Smooth muscle cell of the brain vasculature (primary cell): Measurements from ENCODE around the gene CXCR5.

Source experiments
- DNase-seq: peaks from one replicate; pipeline ENCODE4 v3.0.0-alpha.2; 2012; ENCODE audit warnings: low read depth, low spot score

The CXCR5 gene

DNA sequence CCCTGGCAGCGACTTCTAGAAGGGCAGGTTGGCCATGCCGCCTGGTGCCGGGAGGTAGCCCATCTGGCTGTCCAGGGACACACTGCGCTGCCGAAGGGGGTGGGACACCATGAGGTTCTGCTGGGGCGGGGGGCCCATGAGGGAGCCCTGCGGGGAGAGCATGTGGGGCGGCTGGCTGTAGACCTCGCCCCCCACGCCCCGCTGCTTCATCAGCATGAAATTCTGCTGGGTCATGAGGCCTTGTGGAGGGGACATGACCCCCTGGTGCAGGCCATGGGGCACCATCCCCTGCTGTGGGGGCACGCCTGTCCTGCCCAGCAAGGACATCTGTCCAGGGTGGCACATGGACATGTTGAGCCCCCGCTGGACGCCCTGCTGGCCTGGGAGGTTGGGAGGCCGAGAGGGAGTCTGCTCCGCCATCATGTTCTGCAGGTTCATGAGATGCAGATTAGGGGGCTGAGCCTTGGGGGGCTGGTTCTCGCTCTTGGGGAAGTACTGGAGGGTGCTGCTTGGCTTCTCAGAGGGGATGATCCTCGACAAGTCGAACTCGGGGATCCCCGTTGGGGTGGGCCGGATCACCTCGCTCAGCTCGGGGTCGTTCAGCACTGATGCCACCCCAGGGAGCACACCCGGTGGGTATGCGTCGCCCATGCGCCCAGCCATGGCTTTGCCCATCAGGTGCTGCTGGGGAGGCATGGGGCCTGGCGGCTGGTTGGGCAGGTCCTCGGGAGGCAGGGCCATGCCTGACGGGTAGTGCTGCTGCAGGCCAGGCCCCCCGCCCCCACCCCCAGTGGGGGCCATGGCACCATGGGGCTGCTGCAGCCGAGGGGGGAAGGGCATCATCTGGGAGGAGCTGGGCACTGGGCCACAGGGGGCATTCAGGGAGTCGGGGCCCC lies 15.0 kb downstream of the CXCR5 start:
- no peak for DNase-seq

DNA sequence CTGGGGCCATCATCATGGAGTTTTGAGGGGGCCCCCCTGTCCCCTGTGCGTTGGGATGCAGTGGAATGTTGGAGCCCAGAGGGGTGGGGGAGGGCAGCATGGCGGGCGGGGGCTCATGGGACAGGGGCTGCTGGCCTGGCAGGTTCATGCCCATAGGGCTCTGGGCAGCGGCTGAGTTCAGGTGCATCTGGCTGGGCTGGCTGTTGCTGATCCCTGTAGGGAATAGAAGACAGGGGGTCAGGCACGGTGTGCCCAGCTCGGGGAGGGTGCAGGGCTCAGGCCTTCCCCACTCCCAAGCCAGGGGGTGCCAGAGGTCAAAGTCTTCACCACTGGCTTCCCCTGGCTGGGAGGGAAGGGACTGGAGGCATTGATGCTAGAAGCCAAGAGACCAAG lies 15.6 kb downstream of the CXCR5 start:
- DNase-seq = no peak

DNA sequence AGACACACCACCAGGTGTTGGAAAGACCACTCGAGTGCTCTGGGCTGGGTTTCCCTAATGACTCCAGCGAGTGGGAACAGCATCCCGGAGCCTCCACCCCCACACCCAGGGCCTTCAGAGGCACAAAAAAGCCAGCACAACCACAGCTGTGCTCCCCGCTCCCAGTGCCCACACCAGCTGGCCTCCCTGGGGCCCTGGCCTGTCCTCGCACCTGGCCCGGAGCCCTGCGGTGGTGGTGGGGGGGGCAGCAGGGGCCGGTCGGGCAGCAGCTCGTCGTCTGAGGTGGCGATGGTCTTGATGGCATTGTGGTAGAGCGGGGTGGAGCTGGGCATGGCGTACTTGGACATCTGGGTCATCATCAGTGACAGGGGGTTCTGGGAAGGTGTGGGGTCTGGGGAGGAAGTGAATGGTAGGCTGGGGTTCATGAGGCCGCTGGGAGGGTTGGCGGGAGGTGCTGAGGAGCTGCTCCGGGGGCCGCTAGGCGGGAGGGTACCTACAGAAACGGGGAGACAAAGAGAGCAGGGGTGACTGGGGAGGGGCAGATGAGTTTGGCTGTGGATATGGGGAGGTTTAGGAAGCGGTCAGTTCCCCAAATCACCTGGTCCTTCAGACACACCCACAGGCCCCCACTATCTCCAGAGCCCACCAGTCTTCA lies 16.1 kb downstream of the CXCR5 start:
- DNase-seq = no peak

DNA sequence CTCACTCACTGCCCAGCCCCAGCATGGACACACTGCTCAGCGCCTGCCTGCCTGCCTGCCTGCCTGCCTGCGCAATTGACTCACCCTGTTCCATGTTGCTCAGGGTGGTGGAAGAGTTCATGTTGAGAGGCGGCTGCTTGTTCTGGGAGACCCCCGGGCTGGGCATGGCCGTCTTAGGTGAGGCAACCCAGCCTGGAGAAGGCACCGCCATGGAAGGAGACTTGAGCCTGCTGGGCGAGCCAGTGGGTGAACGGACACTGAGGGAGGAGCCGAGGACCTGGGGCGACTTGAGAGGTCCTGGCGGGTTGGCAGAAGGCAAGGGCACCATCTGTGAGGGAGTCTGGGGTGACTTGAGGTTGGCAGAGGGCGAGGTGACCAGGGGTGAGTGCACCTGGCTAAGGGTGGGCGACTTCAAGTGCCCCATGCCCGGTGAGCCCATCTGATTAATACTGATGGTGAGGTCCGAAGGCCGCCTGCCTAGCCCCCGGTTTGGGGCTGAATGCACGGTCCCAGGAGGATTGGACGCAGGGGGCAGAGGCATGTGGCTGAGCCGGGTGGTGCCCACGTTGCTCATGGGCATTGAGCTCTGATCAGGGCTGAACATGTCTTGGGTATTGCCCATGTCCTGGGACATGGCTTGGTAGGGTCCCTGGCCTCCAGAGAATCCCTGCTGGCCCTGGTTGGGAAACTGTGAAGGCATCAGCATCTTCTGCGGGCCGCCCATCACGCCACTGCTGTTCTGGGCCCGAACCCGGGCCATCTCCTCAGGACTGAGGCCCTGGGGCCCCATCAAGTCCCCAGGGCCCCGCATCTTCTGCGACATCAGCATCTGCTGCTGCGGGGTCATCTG lies 17.1 kb downstream of the CXCR5 start:
- DNase-seq = no peak

DNA sequence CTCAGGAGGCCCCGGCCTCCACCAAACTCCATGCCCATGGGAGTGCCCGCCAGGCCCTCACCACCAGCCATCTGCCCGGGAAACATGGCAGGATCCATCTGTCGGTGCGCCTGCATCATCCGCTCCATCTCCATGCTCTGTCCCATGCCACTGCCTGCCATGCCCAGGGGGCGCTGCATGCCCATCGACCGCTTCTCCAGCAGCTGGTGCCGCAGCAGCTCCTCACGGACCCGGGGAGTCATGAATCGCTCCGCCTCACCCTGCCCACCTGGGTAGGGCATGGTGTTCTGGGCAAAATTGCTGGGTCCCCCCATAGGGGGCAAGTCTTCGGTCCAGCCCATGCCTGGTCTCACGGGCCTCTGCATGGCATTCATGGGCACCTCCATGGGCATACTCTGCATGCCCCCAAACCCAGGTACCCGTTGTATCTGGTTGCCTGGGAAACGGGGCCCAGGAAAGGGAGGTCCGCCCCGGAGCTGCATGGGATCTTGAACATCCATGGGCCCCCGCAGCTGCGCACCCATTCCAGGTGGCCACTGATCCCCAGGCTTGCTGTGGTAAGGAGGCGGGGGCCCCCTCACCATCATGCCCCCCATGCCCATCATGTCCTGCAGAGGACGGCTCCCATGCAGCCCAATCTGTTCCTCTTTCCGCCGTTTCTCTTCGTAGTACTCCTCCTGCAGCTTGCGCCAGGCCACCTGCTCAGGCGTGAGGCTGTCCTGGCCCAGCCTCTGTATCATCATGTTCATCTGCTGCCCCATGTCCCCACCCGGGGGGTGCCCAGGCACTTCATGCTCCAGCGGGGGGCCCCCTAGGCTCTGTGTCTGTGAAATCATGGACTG lies 18.0 kb downstream of the CXCR5 start:
- no peak for DNase-seq

DNA sequence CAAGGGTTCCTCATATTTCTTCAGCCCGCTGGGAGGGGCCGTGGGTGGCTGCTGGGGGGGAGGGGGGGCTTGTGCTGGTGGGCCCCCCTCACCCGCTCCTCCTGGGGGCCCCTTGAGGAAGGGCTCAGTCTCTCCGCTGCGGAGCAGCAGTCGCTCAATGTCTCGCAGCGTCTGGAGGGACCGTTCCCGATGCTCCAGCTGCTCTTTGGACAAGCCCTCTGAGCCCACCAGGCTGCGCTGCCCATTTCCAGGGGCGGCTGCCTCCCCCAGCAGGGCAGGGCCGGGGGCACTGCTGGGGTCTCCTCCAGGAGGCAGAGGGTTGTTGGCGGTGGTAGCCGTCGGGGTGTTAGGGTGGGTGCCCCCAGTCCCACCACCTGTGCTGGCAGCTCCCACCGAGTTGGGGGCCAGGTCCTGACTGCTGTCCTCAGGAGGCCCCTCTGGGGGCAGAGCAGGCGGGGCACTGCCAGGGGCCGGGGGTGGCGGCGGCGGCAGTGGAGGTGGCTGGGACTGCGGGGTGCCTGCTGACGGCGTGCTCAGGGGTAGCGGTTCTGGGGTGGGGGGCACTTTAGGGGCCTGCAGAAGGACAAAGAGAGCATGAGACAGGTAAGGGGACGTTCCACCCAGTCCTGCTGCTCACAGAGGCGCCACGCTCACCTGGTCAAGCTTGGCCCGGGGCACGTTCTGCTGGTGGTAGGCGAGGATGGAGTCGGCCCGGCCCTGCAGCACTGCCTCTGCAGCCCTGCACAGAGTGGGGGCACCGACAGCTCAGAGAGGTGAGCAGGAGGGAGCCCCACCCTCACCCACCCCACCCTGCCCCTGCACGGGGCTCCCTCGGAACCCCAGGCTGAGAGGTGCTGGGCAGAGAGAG lies 18.9 kb downstream of the CXCR5 start:
- no peak for DNase-seq

DNA sequence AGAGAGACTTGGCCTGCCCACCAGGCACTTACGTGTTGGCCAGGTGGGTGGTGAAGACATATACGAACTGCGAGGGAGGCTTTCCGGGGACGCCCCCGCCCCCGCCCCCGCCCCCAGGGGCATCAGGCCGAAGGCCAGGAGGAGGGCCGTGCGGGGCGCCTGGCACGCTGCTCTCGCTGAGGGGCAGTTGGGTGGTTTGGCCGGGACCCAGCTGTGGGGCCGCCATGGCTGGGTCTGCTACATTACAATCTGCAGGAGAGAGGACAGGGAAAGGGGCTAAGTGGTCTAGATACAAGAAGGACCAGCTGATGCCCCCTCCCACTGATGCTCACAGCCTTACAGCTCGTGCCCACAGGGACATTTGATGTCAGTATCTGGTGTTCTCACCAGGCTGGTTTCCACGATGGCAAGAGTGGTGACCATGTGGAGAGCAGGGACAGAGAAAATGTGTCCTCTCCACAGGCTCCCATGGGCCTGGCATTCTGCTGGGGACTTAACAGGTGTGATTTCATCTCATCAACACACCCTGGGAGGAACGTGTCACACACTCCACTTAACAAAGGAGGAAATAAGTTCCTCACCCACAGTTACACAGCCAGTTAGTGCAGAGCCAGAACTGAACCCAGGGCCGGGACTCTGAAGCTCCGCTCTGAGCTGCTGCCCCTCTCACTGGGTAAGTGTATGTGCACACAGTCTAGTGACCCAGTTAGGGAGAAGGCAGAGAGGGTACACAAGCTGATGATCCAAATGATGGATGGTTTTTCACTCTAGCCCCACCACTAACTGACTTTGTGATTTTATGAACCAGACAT lies 19.7 kb downstream of the CXCR5 start:
- no peak for DNase-seq

DNA sequence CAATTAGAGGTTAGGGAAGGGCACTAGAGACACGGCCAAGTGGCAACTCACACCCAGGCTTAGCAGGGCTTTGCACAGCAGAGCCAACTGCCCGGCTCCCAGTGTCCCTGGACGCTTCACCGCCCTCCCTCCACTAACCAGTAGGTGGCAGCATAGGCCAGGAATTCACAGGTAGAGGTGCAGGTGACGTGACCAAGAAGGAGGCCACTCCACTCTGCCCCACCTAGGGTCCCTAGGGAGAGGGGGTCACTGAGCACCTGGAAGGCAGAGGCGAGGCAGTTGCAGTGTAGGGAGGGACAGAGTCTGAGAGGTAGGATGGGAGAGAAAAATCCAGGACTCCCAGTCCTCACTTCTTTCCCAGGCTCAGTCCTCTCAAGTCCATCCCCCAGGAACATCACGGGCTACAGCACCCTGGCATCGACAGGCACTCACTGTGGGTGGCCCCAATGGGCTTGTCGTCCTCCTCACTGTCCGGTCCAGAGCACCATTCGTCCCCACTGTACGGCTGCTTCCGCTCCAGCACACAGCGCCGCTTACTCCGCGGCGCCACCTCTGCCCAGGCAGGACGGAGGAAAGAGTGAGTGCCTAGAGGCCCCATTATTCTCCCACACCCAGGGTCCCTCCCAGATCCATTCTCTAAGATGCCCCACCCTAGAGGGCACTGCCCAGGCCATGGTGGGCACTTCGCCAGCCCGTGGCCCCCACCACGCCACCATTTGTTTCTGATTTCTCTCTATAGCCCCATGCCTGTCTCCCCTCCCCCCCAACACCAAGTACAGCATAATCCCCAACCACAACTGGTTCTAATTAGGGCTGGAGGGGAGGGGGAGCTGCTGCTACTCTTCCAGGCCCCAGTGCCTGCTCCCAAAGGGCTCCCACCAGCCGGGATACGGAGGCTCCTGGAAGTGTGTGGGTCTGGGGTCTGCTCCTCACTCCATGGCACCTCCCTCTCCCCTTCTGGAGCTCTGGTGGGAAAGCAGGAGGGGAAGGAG lies 23.7 kb downstream of the CXCR5 start:
- no peak for DNase-seq

DNA sequence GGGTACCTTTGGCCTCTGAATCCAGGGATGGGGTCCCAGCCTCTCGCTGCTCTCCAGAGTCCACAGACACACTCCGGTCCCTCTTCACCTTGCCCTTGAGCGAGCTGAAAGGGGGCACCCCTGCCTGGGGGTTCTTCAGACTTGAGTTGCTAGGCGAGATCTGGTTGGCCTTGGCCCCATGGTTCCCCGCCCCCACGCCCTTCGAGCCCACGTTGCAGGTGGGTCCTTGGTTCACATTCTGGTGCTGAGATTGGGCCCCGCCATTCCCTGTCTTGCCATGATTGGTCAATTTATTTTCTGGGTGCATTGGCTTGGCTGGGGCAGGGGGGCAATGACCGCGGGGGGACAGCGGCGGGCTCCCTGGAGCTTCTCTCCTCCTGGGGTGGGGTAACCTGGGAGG lies 24.6 kb downstream of the CXCR5 start:
- no peak for DNase-seq

DNA sequence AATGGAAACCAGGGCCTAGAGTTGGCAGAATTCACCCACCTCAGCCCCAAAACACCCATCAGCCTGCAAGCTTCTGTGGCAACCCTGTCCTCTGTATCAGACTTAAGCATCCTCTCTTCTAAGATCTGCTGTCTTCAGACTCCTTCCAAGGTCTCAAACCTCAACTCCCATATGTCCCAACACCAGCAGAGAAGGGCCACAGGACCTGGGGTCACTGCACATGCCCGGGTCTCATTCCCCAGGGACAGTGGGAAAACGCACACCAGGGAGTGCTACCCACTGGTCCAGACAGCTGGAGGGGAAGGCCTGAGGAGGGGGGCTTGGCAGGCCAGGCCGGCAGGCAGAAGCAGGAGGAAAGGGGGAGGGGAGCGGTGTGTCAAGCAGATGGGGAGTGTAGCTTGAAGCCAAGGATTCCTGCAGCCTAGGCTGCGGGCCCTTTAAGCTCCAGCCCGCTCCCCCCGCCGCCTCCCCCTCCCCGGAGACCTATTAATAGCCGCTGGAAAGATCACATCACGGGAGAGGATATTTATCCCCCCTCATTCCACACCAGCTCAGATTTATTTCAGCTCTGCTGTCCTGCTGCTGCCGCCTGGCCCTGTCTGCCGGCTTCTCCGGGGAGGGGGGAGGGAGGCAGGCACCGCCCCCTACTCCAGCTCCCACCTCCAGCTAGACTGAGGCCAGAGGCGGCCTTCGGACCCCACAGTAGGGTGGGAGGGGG lies 25.4 kb downstream of the CXCR5 start:
- no peak for DNase-seq

DNA sequence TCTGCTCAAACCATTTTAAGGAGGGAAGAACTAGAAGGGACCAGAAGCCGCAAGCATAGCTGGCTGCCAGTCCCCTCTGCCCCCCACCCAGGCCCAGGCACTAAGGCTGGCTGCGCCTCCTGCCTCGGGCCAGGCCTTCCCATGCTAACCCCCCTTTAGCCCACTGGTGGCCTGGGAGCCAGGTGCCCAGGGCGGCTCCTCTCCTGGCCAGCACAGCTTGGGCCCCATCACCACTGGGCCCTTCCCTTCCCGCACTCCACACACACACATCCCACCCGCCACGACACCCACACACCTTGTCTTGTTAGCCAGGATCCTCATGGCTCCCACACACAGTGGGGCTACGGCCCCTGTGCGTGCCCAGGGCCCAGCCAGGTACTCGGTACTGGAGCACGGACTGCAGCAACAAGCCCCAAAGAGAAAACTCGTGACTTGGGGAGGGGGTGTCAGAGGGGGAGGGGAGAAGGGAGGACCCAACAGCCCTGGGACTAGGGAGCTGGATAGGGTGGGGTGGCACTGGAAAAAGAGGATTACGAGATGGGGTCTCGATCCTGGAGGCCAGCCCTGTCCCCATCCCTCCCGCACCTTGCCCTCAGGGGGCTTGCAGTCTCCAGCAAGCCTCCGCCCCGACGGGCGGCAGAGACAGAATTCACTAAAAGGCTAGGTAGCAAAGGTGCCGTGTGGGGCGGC lies 26.1 kb downstream of the CXCR5 start:
- DNase-seq = no peak

DNA sequence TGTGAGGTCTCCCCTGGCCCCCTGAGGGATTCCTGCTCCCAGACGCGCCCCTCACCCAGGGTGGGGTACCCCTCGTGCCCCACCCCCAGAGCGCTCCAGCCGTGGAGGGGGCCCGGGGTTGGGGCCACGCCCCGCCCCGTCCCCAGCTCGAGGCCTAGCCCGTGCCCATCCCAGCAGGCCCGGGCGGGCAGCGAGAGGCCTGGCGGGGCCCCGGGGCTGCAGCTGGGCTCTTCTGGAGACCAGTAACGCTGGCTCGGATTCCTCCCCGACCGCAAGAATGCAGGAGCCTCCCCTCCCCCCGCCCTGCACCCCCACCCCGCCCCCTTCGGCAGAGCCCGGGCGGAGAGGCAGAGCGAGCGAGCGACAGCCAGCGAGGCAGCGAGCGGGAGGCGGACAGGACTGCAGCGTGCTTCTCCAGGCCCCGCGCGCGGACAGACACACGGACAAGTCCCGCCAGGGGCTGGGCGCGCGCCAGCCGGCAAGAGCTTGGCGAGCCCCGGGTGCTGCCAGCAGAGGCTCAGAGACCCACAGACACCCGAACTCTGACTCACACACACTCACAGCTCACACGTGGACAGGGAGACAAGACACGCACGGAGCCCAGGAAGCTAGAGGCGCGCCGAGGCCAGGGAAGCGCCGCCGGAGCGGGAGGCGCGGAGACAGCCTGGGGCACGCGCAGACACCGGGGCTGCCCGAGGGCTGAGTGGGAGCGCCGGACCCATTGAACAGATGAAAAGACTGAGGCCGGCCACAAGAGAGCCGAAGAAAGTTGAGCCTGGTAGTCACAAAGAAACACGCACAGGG lies 26.8 kb downstream of the CXCR5 start:
- no peak for DNase-seq

DNA sequence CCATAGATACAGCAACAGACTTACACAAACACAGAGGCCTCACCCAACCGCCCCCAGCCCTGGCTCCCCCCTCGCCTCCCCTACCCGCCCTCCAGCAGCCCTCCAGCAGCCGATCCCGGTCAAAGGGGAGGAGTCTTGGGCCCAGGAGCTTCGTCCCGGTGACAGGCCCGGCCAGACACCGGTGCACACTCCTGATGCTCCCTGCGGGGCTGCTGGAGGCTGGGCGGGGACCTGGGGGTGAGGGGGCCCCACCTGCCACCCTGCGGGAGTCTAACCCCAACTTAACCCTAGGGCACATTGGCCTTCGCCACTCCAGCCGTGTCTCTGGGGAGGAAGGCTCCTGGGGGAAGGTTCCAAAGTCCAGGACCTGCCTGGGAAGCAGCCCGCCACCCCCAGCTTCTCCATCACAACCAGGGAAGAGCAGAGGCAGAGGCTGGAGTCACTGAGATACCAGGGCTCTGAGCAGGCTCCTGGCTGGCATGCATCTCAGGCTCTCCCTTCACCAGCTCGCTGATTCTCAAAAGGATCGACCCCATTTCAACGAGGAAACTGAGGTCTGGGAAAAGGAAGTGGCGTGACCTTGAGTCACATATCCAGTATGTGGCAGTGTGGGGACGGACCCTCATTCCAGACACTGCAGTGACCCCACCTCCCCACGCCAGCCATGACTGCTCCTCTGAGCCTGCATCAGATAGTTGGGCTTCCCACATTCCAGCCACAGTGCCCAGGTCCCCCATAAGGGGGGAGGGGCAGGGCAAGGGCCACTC lies 27.6 kb downstream of the CXCR5 start:
- no peak for DNase-seq

DNA sequence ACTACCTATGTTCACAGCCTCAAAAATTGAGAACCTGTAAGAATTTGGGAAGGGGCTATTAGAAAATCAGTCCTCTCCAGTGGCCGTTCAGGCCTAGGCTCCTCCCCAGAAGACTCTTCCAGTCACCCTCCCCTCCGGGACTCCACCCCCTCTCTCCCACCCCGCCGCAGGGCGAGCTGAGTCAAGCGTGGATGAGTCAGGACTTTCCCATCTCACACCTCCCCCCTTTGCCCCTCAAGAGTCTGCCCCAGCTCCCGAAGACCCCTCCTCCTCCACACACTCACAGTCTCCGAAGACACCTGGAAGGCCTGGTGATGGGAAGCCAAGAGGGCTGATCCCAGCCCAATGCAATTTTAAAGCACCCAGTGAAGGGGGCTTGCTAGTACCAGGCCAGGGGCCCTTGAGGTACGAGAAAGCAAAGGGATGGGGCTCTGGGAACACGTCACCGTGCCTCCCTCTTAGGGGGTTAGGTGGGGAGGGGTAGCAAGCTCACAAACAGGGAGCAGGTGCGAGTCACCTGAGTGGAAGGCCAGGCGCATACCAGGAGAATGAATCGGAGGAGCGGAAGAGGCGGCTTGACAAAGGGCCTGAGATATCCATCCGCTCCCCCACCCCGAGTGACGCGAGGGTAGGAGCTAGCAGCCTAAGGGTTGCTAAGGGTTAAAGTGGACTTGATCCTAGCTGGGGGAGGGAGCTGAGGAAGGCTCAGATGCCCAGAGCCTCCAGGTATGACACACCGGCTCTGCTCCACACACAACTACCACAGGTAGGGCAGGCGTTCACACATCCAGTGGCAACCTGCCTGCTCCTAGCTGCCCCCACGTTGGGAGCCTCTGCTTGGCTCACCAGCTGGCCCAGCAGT lies 28.4 kb downstream of the CXCR5 start:
- no peak for DNase-seq
